Natural killer cell (primary cell): ENCODE results near the gene PYROXD2. TPM values are rescaled to one million over a fixed set of nuclear protein-coding genes. Genes with fewer than 3 reads are reported as not detected.
"Not testable (repeated sequence)": the region's sequence is repeated elsewhere in the genome, so short reads cannot be mapped to it uniquely, and the experiment has no call there.

Experiments used
- ATAC-seq, 3 donors: fragments of 150-1000 bp in 2 of 3; fragments of 200-7000 bp in 1 of 3; cut with Tn5 transposase; 1 replicate in 1 of 3; 2 replicates in 2 of 3; pipeline ENCODE4 v1.10.0; 2021; ENCODE audit warnings: mild to moderate bottlenecking in 2 of 3, moderate library complexity in 2 of 3
- DNase-seq, 2 donors: peaks; one replicate each; pipeline versions ENCODE4 v3.0.0 to v3.0.0-alpha.2; 2013 to 2021; ENCODE audit warnings: mixed read lengths in 1 of 2
- H3K27ac ChIP-seq: one replicate; pipeline ENCODE4 v1.5.1; 2013; ENCODE audit warnings: mild to moderate bottlenecking, low read length
- H3K27me3 ChIP-seq: one replicate; pipeline ENCODE4 v1.6.1; 2013; ENCODE audit warnings: low read length; ENCODE audit not compliant: control insufficient read depth, insufficient read depth
- H3K36me3 ChIP-seq: one replicate; pipeline ENCODE4 v1.6.1; 2013; ENCODE audit warnings: low read length; ENCODE audit not compliant: control insufficient read depth, insufficient read depth
- H3K4me1 ChIP-seq: one replicate; pipeline ENCODE4 v1.6.1; 2013; ENCODE audit warnings: low read length; ENCODE audit not compliant: control insufficient read depth, insufficient read depth
- H3K4me3 ChIP-seq: one replicate; pipeline ENCODE4 v1.5.1; 2013; ENCODE audit warnings: low read length
- H3K9me3 ChIP-seq: one replicate; pipeline ENCODE4 v1.6.1; 2013; ENCODE audit warnings: low read length; ENCODE audit not compliant: control insufficient read depth, insufficient read depth
- H3K27ac Mint-ChIP-seq, 2 donors: one replicate each; pipeline ENCODE4 v1.8.0; 2022; ENCODE audit warnings: mild to moderate bottlenecking in 2 of 2, mixed read lengths in 2 of 2, moderate library complexity in 1 of 2
- H3K27me3 Mint-ChIP-seq, 2 donors: one replicate each; pipeline ENCODE4 v1.8.0; 2022; ENCODE audit warnings: low read depth in 2 of 2, mixed read lengths in 2 of 2
- H3K36me3 Mint-ChIP-seq: one replicate; pipeline ENCODE4 v1.8.0; 2022; ENCODE audit warnings: mixed read lengths
- H3K4me1 Mint-ChIP-seq, 2 donors: one replicate each; pipeline ENCODE4 v1.8.0; 2022; ENCODE audit warnings: mixed read lengths in 2 of 2
- H3K4me3 Mint-ChIP-seq: one replicate; pipeline ENCODE4 v1.8.0; 2022; ENCODE audit warnings: mild to moderate bottlenecking, moderate library complexity, mixed read lengths
- H3K9me3 Mint-ChIP-seq, 2 donors: one replicate each; pipeline ENCODE4 v1.8.0; 2022; ENCODE audit warnings: mixed read lengths in 2 of 2
- CTCF ChIP-seq: fragments of 200-600 bp; IDR thresholded peaks from one replicate; pipeline ENCODE4 v1.8.0; 2022; ENCODE audit warnings: antibody characterized with exemption
- WGBS: methylation state at CpG from one replicate; pipeline ENCODE4 v1.1.7; 2013; ENCODE audit warnings: missing lambda C conversion rate; ENCODE audit not compliant: insufficient coverage; 5-methylcytosine and 5-hydroxymethylcytosine counted together
- intact Hi-C: fragments of 100-400 bp; cut with micrococcal nuclease; formaldehyde crosslinking; loops from one replicate; pipeline ENCODE4 v1.14.2; 2022
- total RNA-seq, 4 donors: library from RNA; stranded (reverse); fragments of 120-200 nt in 1 of 4; gene quantifications; one replicate each; pipeline versions ENCODE4 v1.2.3 to v1.2.4, GENCODE V29; 2013 to 2022

PYROXD2 gene
- total RNA-seq, 3 donors from 2014 or later (not counting 1 experiment from before 2014, with no cell fraction given): 20.8 to 28.2 (median 28.0) TPM

GRCh38 chr10:98384531-98385133 lies 30.4 kb downstream of the PYROXD2 start:
- ATAC-seq (no peak), DNase-seq (no peak)
- TF ChIP-seq CTCF: no peak
- intact Hi-C loops: no loop called here
- Mint-ChIP-seq H3K27ac (no peak overlapping the region), H3K36me3 (no peaks in the 10 kb centered on the region), H3K4me1 (peaks cover 8 to 18% of the 10 kb centered on the region in 2 donors), H3K4me3 (no peak overlapping the region), H3K27me3 (no peaks in the 10 kb centered on the region), H3K9me3 (no peaks in the 10 kb centered on the region)
- H3K27me3 ChIP-seq: no peaks in the 10 kb centered on the region
- H3K36me3 ChIP-seq: peaks cover 19% of the 10 kb centered on the region
- no peak overlapping the region for H3K27ac ChIP-seq
- 95% methylated on average over 9 of the region's 9 CpGs for WGBS
- H3K9me3 ChIP-seq: no peaks in the 10 kb centered on the region
- H3K4me1 ChIP-seq: peaks cover 13% of the 10 kb centered on the region
- H3K4me3 ChIP-seq: no peak overlapping the region

DNA sequence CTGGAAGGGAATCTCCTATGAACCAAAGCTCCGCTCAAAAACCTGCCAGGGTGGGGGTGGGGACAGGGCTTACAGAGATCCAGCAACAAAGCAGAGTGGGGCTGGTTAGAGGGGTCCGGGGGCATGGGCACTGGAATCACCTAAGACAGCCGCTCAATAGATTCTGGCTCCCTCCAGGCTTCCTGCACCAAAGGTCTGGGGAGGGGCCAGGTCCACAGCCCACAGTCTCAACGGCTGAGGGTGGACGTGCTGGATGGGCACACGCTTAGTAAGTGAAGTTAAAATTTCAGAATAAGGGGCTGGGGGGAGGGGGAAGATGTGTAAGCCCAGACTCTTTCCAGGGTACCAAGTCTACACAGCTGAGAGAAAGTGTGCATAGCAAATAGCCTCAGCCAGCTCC lies 31.1 kb downstream of the PYROXD2 start:
- H3K36me3 Mint-ChIP-seq: no peaks in the 10 kb centered on the region
- no peaks in the 10 kb centered on the region for H3K27me3 Mint-ChIP-seq
- H3K4me1 ChIP-seq: peaks cover 5% of the 10 kb centered on the region
- no peaks in the 10 kb centered on the region for H3K9me3 Mint-ChIP-seq
- no peaks in the 10 kb centered on the region for H3K9me3 ChIP-seq
- intact Hi-C loops: no loop called here
- TF ChIP-seq CTCF: no peak
- H3K4me3 ChIP-seq: no peak overlapping the region
- DNase-seq (no peak), ATAC-seq (no peak)
- no peak overlapping the region for H3K27ac Mint-ChIP-seq
- no peak overlapping the region for H3K27ac ChIP-seq
- 96% methylated on average over 5 of the region's 6 CpGs for WGBS
- peaks cover under 1 to 10% of the 10 kb centered on the region in 2 donors for H3K4me1 Mint-ChIP-seq
- H3K4me3 Mint-ChIP-seq: no peak overlapping the region
- no peaks in the 10 kb centered on the region for H3K27me3 ChIP-seq
- H3K36me3 ChIP-seq: peaks cover 19% of the 10 kb centered on the region

- DNase-seq, H3K27me3 ChIP-seq, H3K27ac Mint-ChIP-seq, intact Hi-C loops, H3K36me3 Mint-ChIP-seq, H3K27me3 Mint-ChIP-seq, H3K4me1 Mint-ChIP-seq, H3K9me3 ChIP-seq, H3K27ac ChIP-seq, H3K4me3 ChIP-seq, H3K4me1 ChIP-seq, H3K4me3 Mint-ChIP-seq, ATAC-seq, H3K9me3 Mint-ChIP-seq: not testable (repeated sequence)
- peaks cover 19% of the 10 kb centered on the region for H3K36me3 ChIP-seq
- WGBS: 100% methylated on average over 7 of the region's 7 CpGs
Observed at GRCh38 chr10:98383134-98383667, 31.8 kb downstream of the PYROXD2 start.

DNA sequence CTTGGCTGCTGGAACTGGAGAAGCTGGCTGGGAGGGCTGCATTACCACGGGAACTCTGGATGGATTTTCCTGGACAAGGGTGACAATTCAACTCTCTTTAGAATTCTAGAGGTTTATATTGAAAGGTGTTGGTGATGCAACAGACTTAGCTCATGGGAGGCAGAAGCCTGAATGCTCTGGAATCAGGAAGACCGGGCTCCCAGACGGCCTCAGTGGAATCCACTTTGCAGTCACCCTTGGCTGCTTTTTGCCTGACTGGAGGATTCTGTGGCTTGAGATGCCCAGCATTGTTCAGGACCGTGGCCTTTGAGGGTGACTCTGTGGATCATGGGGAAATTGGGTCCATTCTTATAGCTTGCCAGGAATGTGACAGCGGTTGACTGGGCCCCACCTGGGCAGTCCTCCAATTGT lies 32.3 kb downstream of the PYROXD2 start:
- ATAC-seq (no peak), DNase-seq (no peak)
- no peak for TF ChIP-seq CTCF
- no peaks in the 10 kb centered on the region for H3K9me3 ChIP-seq
- H3K27me3 ChIP-seq: no peaks in the 10 kb centered on the region
- H3K4me3 ChIP-seq: no peak overlapping the region
- 95% methylated on average over 5 of the region's 5 CpGs for WGBS
- Mint-ChIP-seq H3K9me3 (no peaks in the 10 kb centered on the region), H3K27me3 (no peaks in the 10 kb centered on the region), H3K27ac (no peak overlapping the region), H3K4me3 (no peak overlapping the region), H3K36me3 (no peaks in the 10 kb centered on the region), H3K4me1 (peaks cover 0 to under 1% of the 10 kb centered on the region in 2 donors)
- intact Hi-C loops: no loop called here
- no peak overlapping the region for H3K27ac ChIP-seq
- H3K36me3 ChIP-seq: peaks cover 19% of the 10 kb centered on the region
- no peaks in the 10 kb centered on the region for H3K4me1 ChIP-seq
